NK-92 treated with Interleukin-12 subunit alpha and Interleukin-12 subunit beta, amount 100 ng/mL, for 24 hours (cell line): Measurements from ENCODE around the gene ST7.
"Not testable (repeated sequence)": the region's sequence is repeated elsewhere in the genome, so short reads cannot be mapped to it uniquely, and the experiment has no call there.

ENCODE experiments used
- DNase-seq: peaks from one replicate; lab custom pipeline; 2025; lab: John Stamatoyannopoulos, UW

The ST7 gene, protein sequence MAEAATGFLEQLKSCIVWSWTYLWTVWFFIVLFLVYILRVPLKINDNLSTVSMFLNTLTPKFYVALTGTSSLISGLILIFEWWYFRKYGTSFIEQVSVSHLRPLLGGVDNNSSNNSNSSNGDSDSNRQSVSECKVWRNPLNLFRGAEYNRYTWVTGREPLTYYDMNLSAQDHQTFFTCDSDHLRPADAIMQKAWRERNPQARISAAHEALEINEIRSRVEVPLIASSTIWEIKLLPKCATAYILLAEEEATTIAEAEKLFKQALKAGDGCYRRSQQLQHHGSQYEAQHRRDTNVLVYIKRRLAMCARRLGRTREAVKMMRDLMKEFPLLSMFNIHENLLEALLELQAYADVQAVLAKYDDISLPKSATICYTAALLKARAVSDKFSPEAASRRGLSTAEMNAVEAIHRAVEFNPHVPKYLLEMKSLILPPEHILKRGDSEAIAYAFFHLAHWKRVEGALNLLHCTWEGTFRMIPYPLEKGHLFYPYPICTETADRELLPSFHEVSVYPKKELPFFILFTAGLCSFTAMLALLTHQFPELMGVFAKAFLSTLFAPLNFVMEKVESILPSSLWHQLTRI

DNA sequence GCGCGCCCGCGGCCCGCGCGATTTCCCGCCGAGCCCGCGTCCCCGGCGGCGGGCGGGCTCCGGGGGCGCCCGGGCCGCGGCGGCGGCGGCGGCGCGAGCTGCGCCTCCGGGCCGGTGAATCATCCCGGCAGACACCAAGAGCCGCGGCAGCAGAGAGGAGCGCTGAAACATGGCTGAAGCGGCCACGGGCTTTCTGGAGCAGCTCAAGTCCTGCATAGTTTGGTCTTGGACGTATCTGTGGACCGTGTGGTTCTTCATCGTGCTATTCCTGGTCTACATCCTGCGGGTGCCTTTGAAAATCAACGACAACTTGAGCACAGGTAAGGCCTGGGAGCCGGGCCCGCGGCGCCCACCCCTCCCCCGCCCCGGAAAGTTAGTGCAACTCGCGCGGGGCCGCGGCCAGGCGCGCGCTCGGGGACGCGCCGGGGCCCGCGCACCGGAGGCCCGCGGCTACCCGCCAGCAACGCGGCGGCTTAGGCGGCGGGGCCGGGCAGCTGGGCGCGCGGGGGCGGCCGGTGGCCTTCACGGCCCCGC, at the start of gene ST7:
Gene ST7, plus strand, starts transcription at position 130 of the 534 bp plus-strand sequence. Its CDS starts 40 bp downstream, at position 170.
- no peak for DNase-seq

DNA sequence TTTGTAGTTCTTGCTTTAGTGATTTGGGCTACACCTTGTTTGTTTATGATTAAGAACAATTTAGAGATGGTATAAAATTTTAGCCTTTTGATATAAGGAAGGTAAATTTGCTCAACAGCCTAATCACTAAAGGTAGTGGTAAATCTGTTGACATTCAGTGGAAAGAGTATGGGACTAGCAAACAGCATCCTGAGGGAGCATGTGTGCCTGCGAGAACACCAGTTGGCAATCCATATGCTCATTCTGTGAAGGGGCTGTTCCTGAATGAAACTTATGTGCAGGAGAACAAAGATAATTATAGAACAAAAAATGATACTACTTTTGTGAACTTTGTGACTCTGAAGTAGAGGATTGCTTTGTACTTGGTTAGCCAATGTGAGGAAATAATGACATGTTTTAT, 46.9 kb upstream of the ST7 start:
- DNase-seq = no peak

DNA sequence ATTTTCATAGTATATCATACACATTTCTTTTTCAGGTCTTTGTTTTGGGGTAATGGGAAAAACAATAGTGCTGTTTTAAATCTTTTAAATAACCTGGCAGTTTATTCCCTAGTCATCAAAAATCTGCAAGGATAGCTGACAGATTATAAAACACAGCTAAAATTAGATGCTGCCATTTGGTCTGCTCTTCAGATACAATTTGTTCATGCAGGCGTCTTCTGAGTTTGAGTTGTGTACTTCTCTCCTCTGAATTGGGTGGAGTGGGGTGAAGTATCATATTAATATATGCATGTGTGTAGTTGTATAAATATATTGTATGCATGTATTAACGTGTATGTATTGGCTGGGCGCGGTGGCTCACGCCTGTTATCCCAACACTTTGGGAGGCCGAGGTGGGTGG, 42.9 kb upstream of the ST7 start:
- no peak for DNase-seq

DNA sequence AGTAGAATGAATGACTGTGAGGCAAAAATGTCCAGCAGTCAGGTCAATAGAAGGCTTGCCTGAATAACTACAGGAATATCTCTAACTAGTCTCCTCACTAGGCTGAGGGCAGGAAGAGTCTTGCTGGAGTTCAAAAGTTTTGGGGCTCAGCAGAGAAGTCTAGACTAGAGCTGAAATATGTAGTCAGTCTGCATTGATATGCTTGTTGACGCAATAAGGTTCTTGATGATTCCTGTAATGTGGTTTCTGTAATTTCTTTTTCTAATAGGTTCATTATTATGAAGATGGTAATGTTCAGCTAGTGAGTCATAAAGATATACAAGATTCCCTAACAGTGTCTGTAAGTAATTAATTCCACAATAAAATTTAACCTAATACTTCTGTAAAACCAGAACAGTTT, 41.5 kb upstream of the ST7 start:
- DNase-seq = no peak

DNA sequence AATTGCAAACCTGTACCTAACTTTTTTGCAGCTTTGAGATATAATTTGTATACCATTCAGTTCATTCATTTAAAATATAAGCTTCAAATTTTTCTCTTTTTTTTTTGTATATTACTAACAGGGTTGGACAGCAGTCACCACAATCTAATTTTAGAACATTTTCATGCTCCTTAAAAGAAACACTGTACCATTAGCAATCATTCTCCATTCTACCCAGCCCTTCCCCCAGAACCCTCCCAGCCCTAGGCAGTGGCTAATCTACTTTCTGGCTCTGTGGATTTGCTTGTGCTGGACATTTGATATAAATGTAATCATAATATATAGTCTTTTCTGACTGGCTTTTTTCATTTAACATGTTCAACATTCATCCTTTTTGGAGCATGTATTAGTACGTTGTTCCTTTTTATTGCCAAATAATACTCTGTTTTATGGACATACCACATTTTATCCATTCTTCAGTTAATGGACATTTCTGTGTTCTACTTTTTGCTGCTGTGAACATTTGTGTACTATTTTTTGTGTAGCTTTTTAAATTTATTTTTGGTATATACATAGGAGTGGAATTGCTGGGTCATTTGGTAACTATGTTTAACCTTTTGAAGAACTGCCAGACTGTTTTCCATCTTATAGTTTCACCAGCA, 40.9 kb upstream of the ST7 start:
- DNase-seq = no peak

DNA sequence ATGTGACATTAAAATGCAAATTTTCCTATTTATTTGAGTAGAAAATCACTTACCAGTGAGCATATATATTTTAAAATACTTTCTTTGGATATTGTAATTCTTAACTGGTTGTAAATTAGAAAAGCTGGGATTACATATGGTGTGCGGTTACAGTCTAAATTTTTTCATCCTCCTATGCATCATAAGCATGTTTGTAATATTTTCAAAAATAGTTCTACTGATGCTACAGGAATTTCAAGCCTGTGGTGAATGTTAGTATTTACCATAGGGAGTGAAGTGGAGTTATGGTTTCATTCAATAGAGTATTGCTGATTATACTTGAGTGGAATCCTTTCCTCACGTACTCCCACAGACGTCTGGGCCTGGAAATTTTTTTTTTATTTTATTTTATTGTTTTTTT, 34.6 kb upstream of the ST7 start:
- no peak for DNase-seq

DNA sequence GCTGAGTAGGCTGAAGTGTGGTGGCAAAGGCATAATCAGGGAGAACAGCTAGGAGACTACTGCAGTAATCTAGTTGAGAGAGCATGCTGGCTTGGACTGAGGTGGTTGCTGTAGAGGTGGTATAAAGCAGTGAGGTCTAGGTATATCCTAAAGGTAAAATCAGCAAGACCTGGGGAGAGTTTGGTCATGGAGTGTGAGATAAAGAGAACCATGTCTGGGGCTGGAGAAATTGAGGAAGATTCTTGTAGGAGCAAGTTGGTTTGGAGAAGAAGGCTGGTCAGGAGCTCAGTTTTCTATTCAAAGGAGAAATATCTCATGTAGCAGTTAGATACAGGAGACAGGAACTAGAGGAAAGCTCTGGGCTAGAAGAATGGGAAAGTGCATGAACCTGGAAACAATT, 32.9 kb upstream of the ST7 start:
- DNase-seq = no peak

DNA sequence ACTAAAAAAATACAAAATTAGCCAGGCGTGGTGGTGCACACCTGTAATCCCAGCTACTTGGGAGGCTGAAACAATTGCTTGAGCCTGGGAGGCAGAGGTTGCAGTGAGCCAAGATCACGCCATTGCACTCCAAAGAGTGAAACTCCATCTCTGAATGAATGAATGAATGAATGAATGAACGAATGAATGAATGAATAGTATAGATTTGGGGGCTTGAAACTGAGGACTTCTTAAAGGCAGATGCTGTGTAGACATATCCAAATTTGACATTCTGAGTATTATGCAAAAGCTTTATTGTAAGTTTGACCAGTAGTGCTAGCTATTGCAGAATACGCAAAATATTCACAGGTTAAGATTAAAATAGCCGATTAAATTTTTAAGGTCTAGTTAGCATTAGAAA, 30.8 kb upstream of the ST7 start:
- no peak for DNase-seq

DNA sequence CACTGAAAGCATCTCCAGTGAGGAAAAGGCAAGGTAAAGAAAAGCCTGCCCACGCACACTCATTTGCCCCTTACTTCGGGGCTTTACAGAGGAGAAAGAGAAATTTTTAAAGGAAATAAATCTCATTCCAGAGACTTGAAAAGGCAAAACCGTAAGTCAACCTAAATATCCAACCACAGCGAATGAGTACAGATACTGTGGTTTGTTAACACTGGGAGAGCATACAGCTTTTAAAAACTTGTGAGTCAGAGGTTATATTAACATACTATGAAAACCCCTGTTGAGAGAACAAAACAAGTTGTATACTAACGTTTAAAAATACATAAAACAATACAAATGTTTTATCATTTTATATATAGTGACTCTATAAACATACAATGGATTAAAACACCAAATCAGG, 28.6 kb upstream of the ST7 start:
- no peak for DNase-seq

DNA sequence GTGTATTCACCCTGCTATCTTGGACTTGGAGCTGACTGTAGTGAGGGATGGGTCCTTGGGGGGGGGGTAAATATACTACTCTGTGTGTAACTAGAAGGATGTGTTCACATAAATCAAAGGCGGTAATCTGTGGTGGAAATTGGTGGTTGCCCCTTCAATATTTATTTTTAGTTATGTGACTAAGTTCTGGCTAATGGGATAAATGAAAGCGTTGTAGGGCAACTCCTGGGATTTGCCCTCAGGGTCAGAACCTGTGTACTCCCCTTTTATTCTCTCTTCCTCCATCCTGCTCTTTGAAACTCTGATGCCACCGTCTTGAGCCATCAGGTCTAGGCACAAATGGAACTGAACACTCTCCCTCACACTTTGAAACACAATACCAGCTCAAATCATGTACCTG, 24.3 kb upstream of the ST7 start:
- DNase-seq = no peak

DNA sequence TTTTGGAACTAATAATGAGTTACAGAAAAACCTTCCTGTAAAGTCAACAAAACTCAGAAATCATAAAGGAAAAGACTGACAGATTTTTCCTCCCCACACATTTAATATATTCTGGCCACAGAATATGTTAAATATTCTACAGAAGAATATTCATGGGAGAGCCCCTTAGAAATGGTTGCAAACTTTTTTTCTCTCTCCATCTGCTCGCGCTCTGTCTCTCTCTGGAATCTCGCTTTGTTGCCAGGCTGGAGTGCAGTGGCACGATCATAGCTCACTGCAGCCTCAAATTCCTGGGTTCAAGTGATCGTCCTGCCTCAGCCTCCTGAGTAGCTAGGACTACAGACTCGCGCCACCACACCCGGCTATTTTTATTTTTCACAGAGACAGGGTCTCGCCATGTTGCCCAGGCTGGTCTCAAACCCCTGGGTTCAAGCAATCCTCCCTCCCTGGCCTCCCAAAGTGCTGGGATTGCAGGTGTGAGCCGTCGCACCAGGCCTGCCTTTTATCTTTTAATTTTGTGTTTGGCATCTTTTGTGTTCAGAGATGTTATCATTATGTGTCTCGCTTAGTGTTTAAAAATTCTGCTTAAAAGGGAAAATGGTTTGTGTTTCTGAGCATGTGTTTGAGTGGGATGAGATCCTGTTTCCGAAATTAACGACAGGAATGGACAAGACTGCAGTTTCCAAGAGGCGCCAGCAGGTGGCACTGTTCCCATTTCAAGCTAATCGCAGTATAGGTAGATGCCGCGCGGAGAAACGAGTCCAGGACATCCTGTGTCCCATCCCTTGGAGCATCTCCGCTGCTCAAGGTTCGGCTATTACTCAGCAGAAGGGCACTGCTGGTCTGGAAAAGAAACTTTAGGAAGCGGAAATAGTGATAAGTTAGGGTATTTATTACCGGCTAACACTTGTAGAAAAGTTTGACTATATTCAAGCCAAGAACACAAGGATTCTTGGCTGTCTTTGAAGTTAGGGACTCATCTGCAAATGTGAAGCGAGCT, 23.1 kb upstream of the ST7 start:
- peak; percentile 58 for DNase-seq

DNA sequence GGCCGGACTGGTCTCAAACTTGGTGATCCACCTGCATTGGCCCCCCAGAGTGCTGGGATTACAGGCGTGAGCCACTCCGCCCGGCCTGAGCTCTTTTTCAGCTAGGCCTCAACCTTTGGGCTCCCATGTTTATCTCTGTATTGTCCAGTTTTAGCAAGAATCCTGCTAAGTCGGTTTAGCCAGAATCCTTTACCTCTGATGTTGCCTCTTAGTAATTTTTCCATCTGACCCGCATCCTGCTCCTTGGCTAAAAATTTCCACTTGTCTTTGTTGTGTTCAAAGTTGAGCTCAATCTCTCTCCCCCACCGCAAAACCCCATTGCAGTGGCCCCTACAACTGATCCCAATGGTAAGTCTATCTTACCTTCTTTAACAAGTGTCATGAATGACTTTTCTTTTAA, 20.7 kb upstream of the ST7 start:
- DNase-seq = no peak

DNA sequence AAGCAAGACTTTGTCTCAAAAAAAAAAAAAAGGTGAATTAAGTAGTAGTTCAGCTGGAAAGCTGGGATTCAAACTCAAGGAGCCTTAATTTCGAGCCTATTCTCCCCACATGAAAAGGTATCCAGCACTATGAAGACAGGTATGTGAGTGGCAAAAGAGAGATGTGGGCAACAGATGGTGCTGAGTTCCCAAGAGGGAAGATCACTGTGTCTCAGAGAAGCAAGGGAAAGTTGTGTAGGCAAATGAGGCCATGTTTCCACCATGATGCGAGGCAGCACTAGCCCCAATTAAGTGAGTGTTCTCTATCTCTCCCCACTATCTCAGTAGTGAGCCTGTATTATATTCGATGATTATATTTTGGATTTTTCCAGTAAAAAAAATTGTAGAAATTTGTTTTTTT, 19.8 kb upstream of the ST7 start:
- no peak for DNase-seq

DNA sequence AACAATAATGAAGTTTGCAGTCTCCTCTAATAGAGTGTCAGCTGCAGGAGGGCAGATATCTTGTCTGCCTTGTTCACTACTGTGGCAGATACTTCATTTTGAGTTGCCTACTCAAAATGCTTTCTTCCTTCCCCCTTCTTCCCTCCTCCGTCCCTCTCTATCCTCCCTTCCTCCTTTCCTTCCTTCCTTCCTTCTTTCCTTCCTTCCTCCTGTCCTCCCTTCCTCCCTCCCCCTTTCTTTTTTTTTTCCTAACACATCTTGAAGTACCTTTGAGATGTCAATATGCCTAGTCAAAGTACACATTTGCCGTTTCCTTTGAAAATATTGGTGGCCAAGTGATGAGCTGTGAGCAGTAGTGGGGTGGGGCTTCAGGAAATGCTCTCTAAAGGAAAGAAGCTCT, 18.7 kb upstream of the ST7 start:
- DNase-seq = no peak

DNA sequence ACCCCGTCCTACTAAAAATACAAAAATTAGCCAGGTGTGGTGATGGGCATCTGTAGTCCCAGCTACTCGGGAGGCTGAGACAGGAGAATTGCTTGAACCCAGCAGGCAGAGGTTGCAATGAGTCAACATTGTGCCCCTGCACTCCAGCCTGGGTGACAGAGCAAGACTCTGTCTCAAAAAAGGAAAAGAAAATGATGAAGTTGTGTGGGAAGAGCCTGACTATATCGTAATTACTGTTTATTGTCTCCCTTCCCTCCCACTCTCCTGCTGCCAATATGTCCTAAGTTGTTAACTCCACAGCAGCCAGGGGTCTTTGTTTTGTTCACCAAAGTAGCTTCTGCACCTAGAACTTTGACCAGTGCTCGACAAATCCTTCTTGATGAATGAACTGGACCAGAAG, 16.5 kb upstream of the ST7 start:
- DNase-seq = not testable (repeated sequence)

DNA sequence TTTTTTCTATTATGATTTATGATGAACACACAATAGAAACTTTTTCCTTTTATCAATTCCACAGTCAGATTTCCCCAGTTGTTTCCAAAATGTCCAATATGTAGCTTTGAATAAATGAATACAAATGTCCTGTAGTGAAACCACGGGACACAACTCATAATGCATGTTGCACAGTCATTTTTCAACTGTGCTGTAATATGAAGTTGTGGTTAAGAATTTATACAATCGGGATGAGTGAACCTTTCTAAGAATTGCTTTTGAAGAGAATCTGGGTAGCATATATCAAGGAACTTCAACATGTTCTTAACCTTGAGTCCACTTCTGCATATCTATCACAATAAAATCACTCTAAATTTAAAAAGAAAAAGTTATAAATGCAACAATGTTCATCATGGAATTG, 14.6 kb upstream of the ST7 start:
- DNase-seq = no peak

DNA sequence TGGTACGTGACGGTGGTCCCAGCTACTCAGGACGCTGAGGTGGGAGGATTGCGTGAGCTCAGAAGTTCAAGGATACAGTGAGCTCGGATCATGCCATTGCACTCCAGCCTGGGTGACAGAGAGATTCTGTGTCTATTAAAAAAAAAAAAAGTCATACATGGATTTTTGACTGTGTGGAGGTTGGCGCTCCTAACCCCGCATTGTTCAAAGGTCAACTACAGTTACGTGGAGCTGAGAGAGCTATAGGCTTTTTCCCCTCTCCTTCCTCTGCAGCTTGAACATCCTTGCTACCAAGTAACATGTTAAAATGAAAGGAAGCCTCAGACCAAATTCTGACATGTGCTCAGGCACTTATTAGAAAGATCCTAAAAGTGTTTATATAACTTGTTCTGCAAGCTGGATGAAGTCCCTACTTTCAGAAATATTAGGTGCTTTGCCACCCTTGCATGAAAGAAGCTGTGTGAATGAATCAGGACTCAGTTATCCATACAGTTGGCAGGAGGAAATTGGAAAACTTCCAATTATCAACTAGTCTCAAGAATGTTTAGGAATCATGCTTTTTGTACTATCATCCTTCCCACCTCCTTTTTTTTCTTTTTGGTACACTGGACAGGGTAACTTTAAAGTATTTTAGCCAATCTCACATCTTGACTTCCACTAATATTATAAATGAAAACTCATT, 12.5 kb upstream of the ST7 start:
- no peak for DNase-seq

DNA sequence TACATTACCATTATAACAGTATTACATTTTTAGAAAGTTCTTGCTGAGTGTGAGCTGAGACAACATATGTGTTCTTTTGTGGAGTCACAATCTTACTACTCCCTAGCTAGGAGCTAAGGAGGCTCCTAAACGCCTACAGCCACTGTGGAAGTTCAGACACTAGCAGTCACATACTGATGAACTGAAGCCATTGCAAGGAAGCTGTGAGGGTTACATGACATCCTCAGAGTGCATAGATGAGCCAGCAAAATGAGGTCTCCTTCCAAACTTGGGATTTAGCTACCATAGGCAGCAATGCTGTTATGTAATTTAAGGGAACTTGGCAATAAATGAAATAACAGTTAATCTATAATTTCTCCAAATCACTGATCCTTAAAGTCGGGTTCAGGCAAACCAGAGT, 10.8 kb upstream of the ST7 start:
- no peak for DNase-seq

DNA sequence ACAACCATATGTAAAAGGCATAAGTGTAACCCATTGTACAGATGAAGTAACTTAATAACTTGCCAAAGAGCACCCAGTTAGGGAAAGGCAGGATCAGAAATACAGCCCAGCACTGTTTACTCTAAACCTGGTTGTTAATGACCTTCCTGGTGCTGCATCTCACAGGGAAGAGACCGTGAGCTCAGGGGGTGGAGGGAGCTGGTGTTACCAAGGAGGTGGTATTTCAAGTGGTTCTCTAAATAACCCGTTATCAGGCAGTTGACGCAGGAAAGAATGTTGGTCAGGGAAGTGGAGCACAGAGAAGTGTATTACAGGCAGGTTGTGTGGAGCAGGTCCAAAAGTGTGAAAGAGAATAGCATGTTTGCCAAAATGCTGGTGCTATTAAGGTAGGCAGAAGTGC, 4.4 kb upstream of the ST7 start:
- DNase-seq = no peak

DNA sequence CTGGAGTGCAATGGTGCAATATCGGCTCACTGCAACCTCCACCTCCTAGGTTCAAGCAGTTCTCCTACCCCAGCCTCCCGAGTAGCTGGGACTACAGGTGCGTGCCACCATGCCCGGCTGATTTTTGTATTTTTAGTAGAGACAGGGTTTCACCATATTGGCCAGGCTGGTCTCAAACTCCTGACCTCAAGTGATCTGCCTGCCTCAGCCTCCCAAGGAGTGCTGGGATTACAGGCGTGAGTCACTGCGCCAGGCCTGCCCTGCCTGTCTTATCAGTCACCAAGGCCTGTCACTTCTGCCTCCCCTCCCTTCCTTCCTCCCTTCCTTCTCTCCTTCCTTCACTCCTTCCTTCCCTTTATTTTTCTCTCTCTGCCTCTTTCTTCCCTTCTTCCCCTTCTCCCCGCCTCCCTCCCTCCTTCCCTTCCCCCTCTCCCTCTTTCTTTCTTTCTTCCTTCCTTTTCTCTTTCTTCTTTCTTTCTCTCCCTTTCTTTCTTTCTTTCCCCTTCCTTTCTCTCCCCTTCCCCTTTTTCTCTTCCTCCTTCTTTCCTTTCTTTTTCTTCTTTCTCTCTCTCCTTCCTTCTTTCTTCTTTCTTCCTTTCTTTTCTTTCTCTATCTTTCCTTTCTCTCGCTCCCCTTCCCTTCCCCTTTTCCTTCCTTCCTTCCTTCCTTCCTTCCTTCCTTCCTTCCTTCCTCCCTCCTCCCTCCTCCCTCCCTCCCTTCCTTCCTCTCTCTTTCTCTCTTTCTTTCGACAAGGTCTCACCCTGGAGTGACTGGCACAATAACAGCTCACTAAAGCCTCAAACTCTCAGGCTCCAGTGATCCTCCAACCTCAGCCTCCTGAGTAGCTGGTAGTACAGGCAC, 3.1 kb upstream of the ST7 start:
- no peak for DNase-seq
